COR-L47 (cell line): ENCODE measurements around the gene SYT1.
A peak's percentile ranks its signal among the peaks of the same experiment; 100 is the strongest.
"Not testable (repeated sequence)": the region's sequence is repeated elsewhere in the genome, so short reads cannot be mapped to it uniquely, and the experiment has no call there.

Source experiments
- DNase-seq: peaks from one replicate; lab custom pipeline; 2025; lab: John Stamatoyannopoulos, UW

SYT1 gene

GRCh38 chr12:79397609-79398008, 533.0 kb downstream of the SYT1 start:
- no peak for DNase-seq

DNA sequence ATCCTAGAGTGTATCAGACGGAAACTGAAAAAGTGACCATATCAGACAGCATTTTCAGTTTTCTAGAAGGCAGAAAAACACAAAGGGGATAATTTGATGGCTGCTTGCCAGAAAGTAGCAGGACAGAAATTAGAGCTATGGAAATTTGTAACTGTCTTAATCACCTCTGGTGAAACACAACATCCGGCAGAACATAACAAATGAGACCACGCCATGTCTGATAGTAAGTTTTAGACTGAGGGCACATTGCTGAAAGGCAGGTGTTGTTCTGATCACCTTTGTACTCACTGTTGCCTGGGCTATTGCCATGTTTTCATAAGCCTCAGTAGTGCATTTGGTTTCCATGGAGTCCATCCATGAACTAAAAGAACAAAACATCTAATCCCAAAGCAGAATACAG, 535.9 kb downstream of the SYT1 start:
- DNase-seq = peak; percentile 85

GRCh38 chr12:79402606-79403005, 538.0 kb downstream of the SYT1 start:
- DNase-seq = no peak

GRCh38 chr12:79406993-79407392, 542.4 kb downstream of the SYT1 start:
- no peak for DNase-seq

- DNase-seq = peak; percentile 52
Observed at GRCh38 chr12:79407671-79408622, 543.4 kb downstream of the SYT1 start.

DNA sequence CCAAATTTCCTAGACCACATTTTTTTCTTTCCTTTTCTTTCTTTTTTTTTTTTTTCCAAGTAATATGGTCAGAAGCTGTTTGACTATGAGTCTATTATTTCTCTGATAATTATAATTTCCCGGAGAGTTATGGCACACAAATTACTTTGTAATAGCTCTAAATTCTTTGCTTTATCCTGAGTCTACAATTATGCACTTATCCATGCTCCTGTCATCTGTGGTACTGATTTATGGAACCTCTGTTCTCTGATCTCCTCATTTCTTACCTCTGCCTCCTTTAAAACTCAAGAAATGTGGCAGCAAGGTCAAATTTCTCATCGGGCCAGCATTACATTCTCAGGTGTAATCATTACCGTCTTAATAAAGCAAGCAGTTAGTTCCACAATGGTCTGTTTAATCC, 544.1 kb downstream of the SYT1 start:
- no peak for DNase-seq

- DNase-seq = no peak
Observed at GRCh38 chr12:79409562-79409961, 545.0 kb downstream of the SYT1 start.

DNA sequence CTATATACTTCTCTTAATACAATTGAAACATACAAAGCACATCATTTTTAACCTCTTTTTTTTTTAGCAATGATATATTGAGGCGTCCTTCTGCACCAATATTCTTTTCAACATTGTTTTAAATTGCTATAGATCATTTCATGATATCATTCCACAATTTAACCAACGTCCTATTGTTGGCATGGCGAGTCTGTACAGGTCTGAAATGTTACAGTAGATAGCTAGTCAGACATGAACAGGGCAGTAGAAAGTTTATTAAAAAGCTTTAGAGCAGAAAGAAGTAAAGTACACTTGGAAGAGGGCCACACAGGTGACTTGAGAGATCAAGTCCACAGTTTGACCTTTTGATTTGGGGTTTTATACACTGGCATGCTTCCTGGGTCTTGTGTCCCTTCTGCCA, 547.2 kb downstream of the SYT1 start:
- DNase-seq = no peak

- no peak for DNase-seq
Observed at GRCh38 chr12:79413796-79414195, 549.2 kb downstream of the SYT1 start.

GRCh38 chr12:79414252-79414651, 549.7 kb downstream of the SYT1 start:
- DNase-seq = no peak

- no peak for DNase-seq
Observed at GRCh38 chr12:79415321-79415720, 550.7 kb downstream of the SYT1 start.

GRCh38 chr12:79415746-79416435, 551.3 kb downstream of the SYT1 start:
- DNase-seq = no peak

DNA sequence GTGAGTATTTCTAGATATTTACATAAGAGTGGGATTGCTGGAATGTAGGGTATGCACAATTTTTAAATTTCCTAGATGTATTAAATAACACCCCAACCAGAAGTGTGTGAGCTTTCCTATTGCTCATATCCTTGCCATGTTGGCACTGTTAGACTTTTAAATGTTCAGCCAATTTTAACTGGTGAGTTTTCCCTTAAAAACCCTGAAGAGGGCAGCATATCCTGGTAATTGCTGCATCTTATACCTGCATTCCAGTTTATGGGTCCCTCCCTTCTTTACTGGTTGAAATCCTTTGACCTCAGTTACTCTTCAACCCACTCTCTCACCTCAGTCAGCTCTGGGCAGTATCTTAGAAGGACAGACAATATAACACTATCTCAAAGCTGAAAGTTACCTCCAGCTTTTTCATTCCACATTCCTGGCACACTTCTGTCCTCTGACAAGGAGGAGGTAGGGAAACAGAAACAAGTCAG, 555.6 kb downstream of the SYT1 start:
- DNase-seq = peak; percentile 4

- DNase-seq = no peak
Observed at GRCh38 chr12:79421236-79421740, 556.7 kb downstream of the SYT1 start.

DNA sequence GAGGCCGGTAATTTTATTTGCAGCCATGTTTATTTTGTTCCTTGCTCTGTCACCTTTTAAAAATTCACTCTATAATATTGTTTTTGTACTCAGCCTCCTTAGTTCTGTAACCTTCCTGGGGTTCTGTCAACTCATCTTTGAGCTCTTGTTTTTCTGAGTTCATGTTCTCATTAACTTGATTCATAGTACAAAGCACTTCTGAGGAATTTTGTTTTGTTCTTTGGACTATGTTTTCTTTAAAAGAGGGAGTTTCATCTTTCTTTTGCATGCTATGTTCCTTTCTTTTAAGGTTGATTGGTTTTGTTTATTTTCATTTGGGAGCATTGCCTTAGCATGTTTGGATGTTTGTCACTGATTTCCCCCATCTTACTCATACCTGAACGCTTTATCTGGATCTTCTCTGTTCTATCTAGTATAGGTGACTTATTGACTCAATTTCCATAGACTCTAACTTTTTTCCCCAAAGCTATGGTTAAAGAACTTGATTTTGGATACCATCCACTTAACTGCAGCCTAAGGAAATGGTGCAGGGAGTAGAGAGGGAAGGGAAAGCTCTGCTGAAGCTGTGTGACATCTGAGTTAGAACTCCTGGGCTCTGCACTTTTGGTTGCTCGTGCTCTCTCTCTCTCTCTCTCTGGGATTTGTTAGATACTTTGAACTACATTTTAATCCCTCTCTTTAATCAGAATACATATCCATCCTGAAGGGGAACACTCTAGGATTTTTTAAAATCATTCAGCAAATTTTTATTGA, 557.7 kb downstream of the SYT1 start:
- DNase-seq = no peak

DNA sequence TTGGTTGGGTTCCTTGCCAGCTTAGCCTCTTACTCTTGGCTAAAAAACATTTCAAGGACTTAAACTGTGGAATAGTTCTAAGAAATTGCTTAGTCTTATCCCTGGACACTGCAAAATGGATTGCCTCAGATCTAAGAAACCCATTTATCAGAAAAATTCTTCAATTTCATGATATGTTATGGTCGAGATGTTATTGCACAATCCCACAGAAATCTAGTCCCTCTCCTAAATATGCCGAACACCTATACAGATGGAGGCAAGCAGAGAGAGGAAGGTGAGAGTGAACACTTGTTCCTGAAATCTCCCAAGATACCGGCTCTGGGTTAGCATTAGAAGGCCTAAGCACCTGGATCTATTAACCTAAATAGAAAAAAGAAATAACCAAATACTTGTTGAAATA, 559.0 kb downstream of the SYT1 start:
- DNase-seq = no peak

GRCh38 chr12:79424109-79424721, 559.6 kb downstream of the SYT1 start:
- DNase-seq = peak; percentile 4

DNA sequence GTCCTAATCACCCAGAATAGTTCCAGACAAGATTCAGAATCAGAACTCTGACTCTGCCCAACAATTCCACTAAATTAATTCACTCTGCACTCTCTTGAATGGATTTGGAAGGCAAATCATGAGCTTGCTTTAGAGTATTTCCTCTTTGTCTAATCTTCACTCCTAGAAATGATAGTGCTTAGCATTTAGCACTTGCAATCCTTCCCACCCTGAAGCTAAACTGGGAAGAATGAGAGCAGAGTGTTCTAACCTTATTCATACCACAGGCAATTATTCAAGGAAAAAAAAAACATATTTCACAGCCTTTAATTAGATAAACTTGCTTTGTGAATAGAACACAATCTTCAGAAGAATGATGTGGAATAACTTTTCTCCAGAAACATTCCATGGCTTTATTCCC, 561.5 kb downstream of the SYT1 start:
- no peak for DNase-seq

- DNase-seq = not testable (repeated sequence)
Observed at GRCh38 chr12:79426744-79427143, 562.2 kb downstream of the SYT1 start.

- DNase-seq = no peak
Observed at GRCh38 chr12:79433465-79434072, 569.0 kb downstream of the SYT1 start.

DNA sequence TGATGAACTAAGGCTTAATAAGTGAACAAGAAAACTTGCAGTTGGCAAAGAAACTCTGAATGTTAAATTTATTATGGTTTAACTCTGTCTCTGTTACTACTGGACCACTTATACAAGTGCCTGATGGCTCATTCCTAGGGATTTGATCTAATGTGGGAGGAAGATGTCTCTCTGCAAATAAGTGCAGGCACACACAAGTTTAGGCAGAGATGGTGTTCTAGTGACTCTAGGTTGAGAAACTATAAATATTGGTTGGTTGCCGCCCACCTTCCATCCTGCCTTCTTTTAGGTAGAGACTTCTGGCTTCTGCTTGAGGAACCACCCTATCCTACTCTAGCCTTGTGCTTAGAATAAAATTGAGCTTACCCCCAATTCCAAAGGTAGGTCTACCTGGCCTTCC, 570.0 kb downstream of the SYT1 start:
- no peak for DNase-seq
